Neural crest cell (in vitro differentiated cells): ENCODE results near the gene PAX6. TPM values are rescaled to one million over a fixed set of nuclear protein-coding genes. Genes with fewer than 3 reads are reported as not detected.

Source experiments
- DNase-seq: peaks from one replicate; pipeline ENCODE4 v3.0.0; 2021; ENCODE audit warnings: low read depth, mixed read lengths, low spot score
- H3K27ac Mint-ChIP-seq: one replicate; pipeline ENCODE4 v1.8.0; 2021; ENCODE audit warnings: mild to moderate bottlenecking, mixed read lengths; ENCODE audit not compliant: unreplicated experiment
- H3K27me3 Mint-ChIP-seq: 2 replicates; pipeline ENCODE4 v1.8.0; 2021; ENCODE audit warnings: low read depth, mild to moderate bottlenecking, mixed read lengths
- H3K36me3 Mint-ChIP-seq: 2 replicates; pipeline ENCODE4 v1.8.0; 2021; ENCODE audit warnings: low read depth, mild to moderate bottlenecking, mixed read lengths
- H3K4me1 Mint-ChIP-seq: 2 replicates; pipeline ENCODE4 v1.8.0; 2021; ENCODE audit warnings: mixed read lengths
- H3K4me3 Mint-ChIP-seq: one replicate; pipeline ENCODE4 v1.8.0; 2021; ENCODE audit warnings: mild to moderate bottlenecking, mixed read lengths
- H3K9me3 Mint-ChIP-seq: 2 replicates; pipeline ENCODE4 v1.8.0; 2021; ENCODE audit warnings: mixed read lengths
- CTCF ChIP-seq: fragments of 200-600 bp; sonication (generic); conservative IDR thresholded peaks from 2 replicates; pipeline ENCODE4 v1.5.0; 2021; ENCODE audit warnings: antibody characterized with exemption, mild to moderate bottlenecking
- long read RNA-seq: library from polyadenylated mRNA; unstranded; transcript quantifications from one replicate; pipeline ENCODE4 v2.0.0, GENCODE V29; 2020
- total RNA-seq: library from RNA; stranded (reverse); gene quantifications from 2 replicates; pipeline ENCODE4 v1.2.1, GENCODE V29; 2021

The PAX6 gene
- 83.7 and 86.7 TPM in 2 replicates for total RNA-seq
- long read RNA-seq, full-length matches to known transcripts = 49 of 73 reads
- long read RNA-seq, partial matches to known transcripts = 11 of 73 reads
- long read RNA-seq, other reads (novel, unspliced or antisense) = 13 of 73 reads

DNA sequence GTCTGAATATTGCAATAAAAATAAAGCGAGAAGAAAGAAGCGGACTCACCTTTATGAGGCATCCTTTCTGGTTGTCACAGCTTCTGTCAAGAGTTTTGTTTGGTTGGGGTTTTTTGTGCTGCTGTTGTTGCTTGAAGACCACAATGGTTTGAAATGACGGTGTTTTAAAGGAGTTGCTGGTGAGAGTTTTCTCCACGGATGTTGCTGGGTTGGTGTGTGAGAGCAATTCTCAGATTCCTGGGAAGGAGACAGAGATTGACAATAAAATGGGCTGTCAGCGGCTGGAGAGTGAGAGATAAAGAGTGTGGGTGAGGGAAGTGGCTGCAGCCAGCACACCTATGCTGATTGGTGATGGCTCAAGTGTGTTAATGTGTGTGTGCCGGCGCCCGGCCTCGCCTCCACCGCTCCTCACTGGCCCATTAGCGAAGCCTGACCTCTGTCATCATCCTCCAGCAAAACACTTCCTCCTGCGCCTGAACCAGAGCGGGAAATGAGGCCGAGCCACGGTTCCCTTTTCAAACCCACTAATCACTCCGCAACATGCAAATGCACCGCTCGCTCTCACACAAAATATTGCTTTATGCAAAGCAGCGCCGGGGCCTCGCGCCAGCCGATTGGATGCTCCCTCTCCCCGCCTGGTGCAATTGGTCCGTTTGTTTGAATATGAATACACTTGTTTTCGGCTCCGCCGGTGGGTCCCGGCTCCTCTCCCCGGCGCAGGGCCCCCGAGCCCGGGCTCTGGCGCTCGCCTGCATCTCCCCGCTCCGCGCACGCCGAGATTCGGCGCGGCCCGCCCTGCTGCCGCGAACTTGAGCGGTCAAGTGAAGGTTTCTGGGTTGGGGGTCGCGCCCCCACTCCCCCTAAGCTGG is at the start of gene PAX6:
Gene PAX6, minus strand, starts transcription at position 544 of the 869 bp plus-strand sequence. CDS start 4,911 bp downstream, outside the sequence.
- H3K27ac Mint-ChIP-seq = peak within 1 kb of the TSS; percentile 87
- peaks cover 49% of the 10 kb centered on the region for H3K4me1 Mint-ChIP-seq
- no peak for TF ChIP-seq CTCF
- H3K36me3 Mint-ChIP-seq = peaks cover 20% of the 10 kb centered on the region
- peak; percentile 70 for DNase-seq
- no peaks in the 10 kb centered on the region for H3K9me3 Mint-ChIP-seq
- H3K27me3 Mint-ChIP-seq = peaks cover 94% of the 10 kb centered on the region
- peak within 1 kb of the TSS; percentile 93 for H3K4me3 Mint-ChIP-seq

- no peak for TF ChIP-seq CTCF
- H3K27me3 Mint-ChIP-seq = peaks cover 3% of the 10 kb centered on the region
- H3K36me3 Mint-ChIP-seq = no peaks in the 10 kb centered on the region
Measured at GRCh38 chr11:31860391-31860790, 49.3 kb upstream of the PAX6 start.

GRCh38 chr11:31856248-31856647 is 45.1 kb upstream of the PAX6 start:
- no peak for TF ChIP-seq CTCF
- peaks cover 15% of the 10 kb centered on the region for H3K27me3 Mint-ChIP-seq
- no peak overlapping the region for H3K27ac Mint-ChIP-seq
- no peaks in the 10 kb centered on the region for H3K36me3 Mint-ChIP-seq
- DNase-seq = no peak
- no peak overlapping the region for H3K4me3 Mint-ChIP-seq
- no peaks in the 10 kb centered on the region for H3K9me3 Mint-ChIP-seq
- no peaks in the 10 kb centered on the region for H3K4me1 Mint-ChIP-seq

More at GRCh38 chr11:31860391-31860790, 49.3 kb upstream of the PAX6 start:
- H3K4me1 Mint-ChIP-seq = peaks cover 12% of the 10 kb centered on the region
- peaks cover 6% of the 10 kb centered on the region for H3K9me3 Mint-ChIP-seq
- H3K4me3 Mint-ChIP-seq = no peak overlapping the region
- no peak for DNase-seq
- H3K27ac Mint-ChIP-seq = no peak overlapping the region

GRCh38 chr11:31855466-31855865 is 44.3 kb upstream of the PAX6 start:
- Mint-ChIP-seq H3K4me1 (no peaks in the 10 kb centered on the region), H3K36me3 (no peaks in the 10 kb centered on the region), H3K27me3 (peaks cover 15% of the 10 kb centered on the region), H3K4me3 (no peak overlapping the region), H3K27ac (no peak overlapping the region), H3K9me3 (no peaks in the 10 kb centered on the region)
- TF ChIP-seq CTCF = no peak
- DNase-seq = no peak

DNA sequence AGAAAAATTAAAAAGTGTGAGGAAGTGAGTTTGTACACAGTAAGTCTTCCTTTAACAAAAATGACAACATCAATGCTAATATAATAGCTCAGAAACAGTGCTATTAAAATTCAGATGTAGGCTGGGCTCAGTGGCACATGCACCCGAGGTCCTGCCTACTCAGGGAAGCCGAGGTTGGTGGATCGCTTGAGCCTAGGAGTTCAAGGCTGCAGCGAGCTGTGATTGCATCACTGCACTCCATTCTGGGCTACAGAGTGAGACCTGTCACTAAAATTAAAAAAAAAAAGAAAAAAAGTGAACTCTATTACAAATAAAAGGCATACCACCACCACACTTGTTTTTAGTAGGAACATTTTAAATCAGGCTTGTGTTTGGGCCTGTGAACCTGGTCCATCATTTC is 39.2 kb upstream of the PAX6 start:
- Mint-ChIP-seq H3K4me3 (no peak overlapping the region), H3K27me3 (peaks cover 17% of the 10 kb centered on the region), H3K9me3 (no peaks in the 10 kb centered on the region), H3K27ac (no peak overlapping the region), H3K36me3 (no peaks in the 10 kb centered on the region), H3K4me1 (no peaks in the 10 kb centered on the region)
- no peak for DNase-seq
- no peak for TF ChIP-seq CTCF
